Ovary (tissue), 3 donors: ENCODE results near the gene PLIN4.

Source experiments
- CTCF ChIP-seq, 3 donors: fragments of 450-650 bp in 2 of 3; fragments of 200-600 bp in 1 of 3; IDR thresholded peaks; one replicate each; pipeline versions ENCODE4 v1.5.1 to v1.8.0; 2016 to 2022; ENCODE audit warnings: antibody characterized with exemption in 3 of 3, mild to moderate bottlenecking in 1 of 3
- EP300 ChIP-seq: sonication (generic); formaldehyde crosslinking; IDR thresholded peaks from one replicate; pipeline ENCODE4 v1.6.1; 2017; ENCODE audit warnings: antibody characterized with exemption
- POLR2A ChIP-seq: fragments of 450-650 bp; IDR thresholded peaks from one replicate; pipeline ENCODE4 v1.6.1; 2017; ENCODE audit warnings: antibody characterized with exemption, mild to moderate bottlenecking, moderate library complexity
- donor health status: DM: no; HTN: no; CAD: no.

GRCh38 chr19:4477034-4477801 is 41.1 kb downstream of the PLIN4 start:
- no peak for TF ChIP-seq CTCF (IDR thresholded peaks at IDR 0.05)
- TF ChIP-seq EP300, result no peak
- no peak for TF ChIP-seq POLR2A
